ENCODE results near the gene CERS1. TPM values are rescaled to one million over a fixed set of nuclear protein-coding genes. Genes with fewer than 3 reads are reported as not detected.
"Not testable (repeated sequence)": the region's sequence is repeated elsewhere in the genome, so short reads cannot be mapped to it uniquely, and the experiment has no call there.

Gene CERS1
- polyA plus RNA-seq, 2 of the 4 experiments (the other 2 are of a cell fraction) = 1.7 to 3.4 TPM

DNA sequence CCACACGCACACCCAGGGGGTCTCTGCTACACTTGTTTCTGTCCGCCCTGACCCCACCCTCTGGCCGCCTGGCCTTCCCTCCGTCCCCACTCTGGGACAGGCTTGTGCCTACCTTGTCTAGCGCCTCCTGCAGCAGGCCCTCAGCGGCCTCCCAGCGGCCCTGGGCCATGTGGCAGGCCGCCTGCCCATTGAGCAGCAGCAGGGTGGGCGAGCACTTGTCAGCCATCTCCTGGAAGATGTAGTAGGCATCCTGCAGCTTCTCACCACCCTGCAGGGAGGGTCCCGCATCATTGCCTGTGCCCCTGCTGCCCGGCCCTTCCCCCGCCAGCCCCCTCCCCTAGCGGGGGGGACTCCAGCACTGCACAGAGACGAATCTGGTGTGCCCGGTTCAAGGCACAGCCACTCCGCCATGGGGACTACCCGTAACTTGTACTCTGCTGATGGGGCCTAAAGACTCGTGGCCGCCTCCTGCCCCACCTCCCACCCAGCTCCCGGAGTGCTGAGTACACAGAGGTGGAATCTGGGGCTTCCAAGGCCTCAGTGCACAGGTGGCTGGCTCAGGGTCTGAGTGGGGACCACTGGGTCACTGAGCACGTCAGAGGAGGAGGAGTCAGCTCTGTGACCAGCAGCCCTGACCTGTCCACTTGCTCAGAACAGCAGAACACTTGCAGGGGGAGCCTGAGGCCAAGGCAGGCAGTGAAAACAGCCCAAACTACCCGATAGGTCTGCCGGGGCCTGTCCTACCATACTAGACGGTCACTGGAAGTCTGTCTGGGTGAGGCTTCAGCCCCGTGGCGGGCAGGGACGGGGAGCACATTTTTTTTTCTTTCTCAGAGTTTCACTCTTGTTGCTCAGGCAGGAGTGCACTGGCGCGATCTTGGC is 7.4 kb upstream of the CERS1 start:
- no peaks in the 10 kb centered on the region for H3K4me1 ChIP-seq
- ATAC-seq (no peak), FAIRE-seq (no peak), DNase-seq (ENCODE audit: low read depth in 1 of 2, low spot score in 1 of 2) (no peak)
- TF ChIP-seq CHD4 (IDR thresholded peaks at IDR 0.05; ENCODE audit: borderline replicate concordance) (no peak), CBX8 (IDR thresholded peaks at IDR 0.05) (no peak), POLR2AphosphoS2 (conservative IDR thresholded peaks at IDR 0.05; ENCODE audit: low read length) (no peak), JUN (IDR thresholded peaks at IDR 0.05) (no peak), TFCP2L1 (CRISPR knock-in tag; IDR thresholded peaks at IDR 0.05) (no peak), MYC (IDR thresholded peaks at IDR 0.05; ENCODE audit: borderline replicate concordance, low read length) (no peak)
- TF ChIP-seq, protein P1, sequence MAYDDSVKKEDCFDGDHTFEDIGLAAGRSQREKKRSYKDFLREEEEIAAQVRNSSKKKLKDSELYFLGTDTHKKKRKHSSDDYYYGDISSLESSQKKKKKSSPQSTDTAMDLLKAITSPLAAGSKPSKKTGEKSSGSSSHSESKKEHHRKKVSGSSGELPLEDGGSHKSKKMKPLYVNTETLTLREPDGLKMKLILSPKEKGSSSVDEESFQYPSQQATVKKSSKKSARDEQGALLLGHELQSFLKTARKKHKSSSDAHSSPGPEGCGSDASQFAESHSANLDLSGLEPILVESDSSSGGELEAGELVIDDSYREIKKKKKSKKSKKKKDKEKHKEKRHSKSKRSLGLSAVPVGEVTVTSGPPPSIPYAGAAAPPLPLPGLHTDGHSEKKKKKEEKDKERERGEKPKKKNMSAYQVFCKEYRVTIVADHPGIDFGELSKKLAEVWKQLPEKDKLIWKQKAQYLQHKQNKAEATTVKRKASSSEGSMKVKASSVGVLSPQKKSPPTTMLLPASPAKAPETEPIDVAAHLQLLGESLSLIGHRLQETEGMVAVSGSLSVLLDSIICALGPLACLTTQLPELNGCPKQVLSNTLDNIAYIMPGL (CRISPR knock-in tag; IDR thresholded peaks at IDR 0.05; ENCODE audit: borderline replicate concordance) = no peak
- H3K9me3 ChIP-seq = no peaks in the 10 kb centered on the region
- no peak overlapping the region for H3K4me2 ChIP-seq
- H3K4me3 ChIP-seq = no peak overlapping the region
- no peak overlapping the region for H3K27ac ChIP-seq
- WGBS (ENCODE audit: missing lambda C conversion rate) = 86% methylated on average over 13 of the region's 29 CpGs
- CTCF ChIA-PET = interaction anchor here (0.6 to 1.3 kb wide), 3 partner anchors 9 to 84 kb away, joined by 3 to 6 read pairs (median 4); no protein-coding TSS in a partner anchor
- POLR2A ChIA-PET = no interaction called here

DNA sequence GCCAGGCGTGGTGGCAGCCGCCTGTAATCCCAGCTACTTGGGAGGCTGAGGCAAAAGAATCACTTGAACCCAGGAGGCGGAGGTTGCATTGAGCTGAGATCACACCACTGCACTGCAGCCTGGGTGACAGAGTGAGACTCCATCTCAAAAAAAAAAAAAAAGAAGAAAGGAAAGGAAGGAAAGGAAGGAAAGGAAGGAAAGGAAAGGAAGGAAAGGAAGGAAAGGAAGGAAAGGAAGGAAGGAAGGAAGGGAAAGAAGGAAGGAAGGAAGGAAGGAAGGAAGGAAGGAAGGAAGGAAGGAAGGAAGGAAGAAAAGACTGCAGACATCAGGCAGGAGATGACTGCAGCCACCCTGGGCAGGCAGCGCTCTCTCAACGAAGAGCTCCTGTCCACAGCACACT is 6.6 kb upstream of the CERS1 start:
- POLR2A ChIA-PET; H3K9me3 ChIP-seq; DNase-seq (ENCODE audit: low read depth in 1 of 2, low spot score in 1 of 2); H3K27ac ChIP-seq; H3K4me2 ChIP-seq; ATAC-seq; FAIRE-seq; H3K4me1 ChIP-seq; H3K4me3 ChIP-seq: not testable (repeated sequence)
- CTCF ChIA-PET = interaction anchor here (0.6 kb wide), 1 partner anchor 85 kb away, joined by 4 read pairs; no protein-coding TSS in a partner anchor
- 99% methylated on average over 5 of the region's 5 CpGs for WGBS (ENCODE audit: missing lambda C conversion rate)

DNA sequence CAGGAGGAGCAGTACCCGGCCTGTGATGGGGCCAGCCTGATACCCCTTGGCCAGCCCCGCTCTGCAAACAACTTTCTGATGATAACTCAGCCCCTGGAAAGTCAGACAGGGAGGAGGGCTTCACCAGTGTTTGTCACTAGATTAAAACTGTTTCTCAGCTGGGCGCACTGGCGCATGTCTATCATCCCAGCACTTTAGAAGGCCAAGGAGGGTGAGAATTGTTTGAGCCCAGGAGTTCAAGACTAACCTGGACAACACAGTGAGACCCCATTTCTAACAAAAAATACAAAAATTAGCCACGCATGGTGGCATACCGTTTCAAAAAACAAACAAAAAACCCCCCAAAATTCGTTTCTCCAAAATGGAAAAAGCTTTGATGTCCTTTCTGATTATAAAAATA is 5.5 kb upstream of the CERS1 start:
- WGBS (ENCODE audit: missing lambda C conversion rate) = 77% methylated on average over 5 of the region's 7 CpGs
- ATAC-seq (no peak), DNase-seq (ENCODE audit: low read depth in 1 of 2, low spot score in 1 of 2) (no peak), FAIRE-seq (no peak)
- POLR2A ChIA-PET = no interaction called here
- Histone ChIP-seq H3K27ac (no peak overlapping the region), H3K9me3 (no peaks in the 10 kb centered on the region), H3K4me3 (no peak overlapping the region), H3K4me1 (no peaks in the 10 kb centered on the region), H3K4me2 (no peak overlapping the region)
- CTCF ChIA-PET = interaction anchor here (0.6 to 0.9 kb wide), 2 partner anchors 14 to 16 kb away, joined by 3 read pairs; no protein-coding TSS in a partner anchor
- TF ChIP-seq ZFP36 (IDR thresholded peaks at IDR 0.05; ENCODE audit: borderline replicate concordance, partially characterized antibody) (no peak), NPAS2 (CRISPR knock-in tag; IDR thresholded peaks at IDR 0.05; ENCODE audit: borderline replicate concordance) (no peak), MAZ (IDR thresholded peaks at IDR 0.05; ENCODE audit: borderline replicate concordance, low read depth, low read length) (no peak), JUN (IDR thresholded peaks at IDR 0.05) (no peak), BHLHE40 (IDR thresholded peaks at IDR 0.05; ENCODE audit: low read depth, low read length) (no peak), CHD2 (IDR thresholded peaks at IDR 0.05; ENCODE audit: low read length, partially characterized antibody) (no peak), MAFK (IDR thresholded peaks at IDR 0.05; ENCODE audit: partially characterized antibody) (no peak)
- TF ChIP-seq, protein P2, sequence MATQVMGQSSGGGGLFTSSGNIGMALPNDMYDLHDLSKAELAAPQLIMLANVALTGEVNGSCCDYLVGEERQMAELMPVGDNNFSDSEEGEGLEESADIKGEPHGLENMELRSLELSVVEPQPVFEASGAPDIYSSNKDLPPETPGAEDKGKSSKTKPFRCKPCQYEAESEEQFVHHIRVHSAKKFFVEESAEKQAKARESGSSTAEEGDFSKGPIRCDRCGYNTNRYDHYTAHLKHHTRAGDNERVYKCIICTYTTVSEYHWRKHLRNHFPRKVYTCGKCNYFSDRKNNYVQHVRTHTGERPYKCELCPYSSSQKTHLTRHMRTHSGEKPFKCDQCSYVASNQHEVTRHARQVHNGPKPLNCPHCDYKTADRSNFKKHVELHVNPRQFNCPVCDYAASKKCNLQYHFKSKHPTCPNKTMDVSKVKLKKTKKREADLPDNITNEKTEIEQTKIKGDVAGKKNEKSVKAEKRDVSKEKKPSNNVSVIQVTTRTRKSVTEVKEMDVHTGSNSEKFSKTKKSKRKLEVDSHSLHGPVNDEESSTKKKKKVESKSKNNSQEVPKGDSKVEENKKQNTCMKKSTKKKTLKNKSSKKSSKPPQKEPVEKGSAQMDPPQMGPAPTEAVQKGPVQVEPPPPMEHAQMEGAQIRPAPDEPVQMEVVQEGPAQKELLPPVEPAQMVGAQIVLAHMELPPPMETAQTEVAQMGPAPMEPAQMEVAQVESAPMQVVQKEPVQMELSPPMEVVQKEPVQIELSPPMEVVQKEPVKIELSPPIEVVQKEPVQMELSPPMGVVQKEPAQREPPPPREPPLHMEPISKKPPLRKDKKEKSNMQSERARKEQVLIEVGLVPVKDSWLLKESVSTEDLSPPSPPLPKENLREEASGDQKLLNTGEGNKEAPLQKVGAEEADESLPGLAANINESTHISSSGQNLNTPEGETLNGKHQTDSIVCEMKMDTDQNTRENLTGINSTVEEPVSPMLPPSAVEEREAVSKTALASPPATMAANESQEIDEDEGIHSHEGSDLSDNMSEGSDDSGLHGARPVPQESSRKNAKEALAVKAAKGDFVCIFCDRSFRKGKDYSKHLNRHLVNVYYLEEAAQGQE (IDR thresholded peaks at IDR 0.05) = no peak
